GM12878 (cell line): ENCODE data around the gene IP6K3. TPM values are rescaled to one million over a fixed set of nuclear protein-coding genes. Genes with fewer than 3 reads are reported as not detected.
A peak's percentile ranks its signal among the peaks of the same experiment; 100 is the strongest.

ENCODE experiments used
- ATF3 ChIP-seq: IDR thresholded peaks from 2 replicates; pipeline ENCODE4 v1.6.1; 2011; ENCODE audit warnings: low read depth, mild to moderate bottlenecking, low read length, moderate library complexity, borderline replicate concordance; ENCODE audit errors: extremely low read depth
- CREB1 ChIP-seq: IDR thresholded peaks from 2 replicates; pipeline ENCODE4 v1.6.1; 2012; ENCODE audit warnings: low read depth, mild to moderate bottlenecking, inconsistent platforms
- EGR1 ChIP-seq, 2 experiments: IDR thresholded peaks; 1 replicate in 1 of 2; 2 replicates in 1 of 2; pipeline ENCODE4 v1.6.1; 2011 to 2012; ENCODE audit warnings: low read depth in 2 of 2, low read length in 2 of 2, borderline replicate concordance in 1 of 2, mild to moderate bottlenecking in 1 of 2, moderate library complexity in 1 of 2
- ESRRA ChIP-seq: IDR thresholded peaks from 2 replicates; pipeline ENCODE4 v1.6.1; 2012; ENCODE audit warnings: mild to moderate bottlenecking, low read length, improper control_type of control experiment
- FOXM1 ChIP-seq: IDR thresholded peaks from 2 replicates; pipeline ENCODE4 v1.6.1; 2012; ENCODE audit warnings: low read depth, mild to moderate bottlenecking, inconsistent platforms, low read length, moderate library complexity
- MXI1 ChIP-seq: fragments of 150-350 bp; IDR thresholded peaks from 2 replicates; pipeline ENCODE4 v1.6.1; 2011; ENCODE audit warnings: low read depth, mild to moderate bottlenecking, inconsistent platforms, low read length, improper control_type of control experiment
- MYB ChIP-seq: fragments of 150-350 bp; IDR thresholded peaks from 2 replicates; pipeline ENCODE4 v1.6.1; 2014; ENCODE audit warnings: mild to moderate bottlenecking, low read depth, low read length, borderline replicate concordance
- MYC ChIP-seq: IDR thresholded peaks from 2 replicates; pipeline ENCODE4 v1.6.1; 2011; ENCODE audit warnings: mild to moderate bottlenecking, low read length, moderate library complexity, inconsistent platforms; ENCODE audit not compliant: insufficient read depth, insufficient replicate concordance, insufficient read length, severe bottlenecking
- RB1 ChIP-seq: fragments of 450-650 bp; formaldehyde crosslinking; IDR thresholded peaks from 2 replicates; pipeline ENCODE4 v1.6.1; 2017; ENCODE audit warnings: mild to moderate bottlenecking, borderline replicate concordance
- RELA ChIP-seq: fragments of 450-650 bp; IDR thresholded peaks from 2 replicates; pipeline ENCODE4 v1.8.0; 2014; ENCODE audit warnings: borderline replicate concordance; ENCODE audit not compliant: partially characterized antibody
- RELB ChIP-seq: fragments of 450-650 bp; IDR thresholded peaks from 2 replicates; pipeline ENCODE4 v1.6.1; 2017; ENCODE audit warnings: low read depth, mild to moderate bottlenecking, moderate library complexity
- SIN3A ChIP-seq: IDR thresholded peaks from 2 replicates; pipeline ENCODE4 v1.6.1; 2012; ENCODE audit warnings: low read depth, low read length, improper control_type of control experiment
- SRF ChIP-seq, 2 experiments: IDR thresholded peaks; 2 replicates each; pipeline ENCODE4 v1.6.1; 2011; ENCODE audit warnings: low read depth in 2 of 2, low read length in 2 of 2, mild to moderate bottlenecking in 1 of 2, moderate library complexity in 1 of 2
- ZBED1 ChIP-seq: IDR thresholded peaks from 2 replicates; pipeline ENCODE4 v1.6.1; 2016; ENCODE audit warnings: borderline replicate concordance
- ZBTB33 ChIP-seq: fragments of 450-650 bp; IDR thresholded peaks from 2 replicates; pipeline ENCODE4 v1.6.1; 2017; ENCODE audit warnings: mild to moderate bottlenecking
- ZBTB40 ChIP-seq: fragments of 450-650 bp; IDR thresholded peaks from 2 replicates; pipeline ENCODE4 v1.6.1; 2016; ENCODE audit warnings: mild to moderate bottlenecking, moderate library complexity, borderline replicate concordance
- polyA plus RNA-seq, 11 experiments: library from polyadenylated mRNA; depleted of rRNA in 4 of 11; unstranded in 6 of 11; stranded (reverse) in 5 of 11; fragments of >200 nt; fragmentation: Nextera tagmentation in 4 of 11; fragmentation: Illumina TruSeq in 1 of 11; extraction: Ambion mirVana in 4 of 11; extraction: Trizol in 1 of 11; gene quantifications; 1 replicate in 1 of 11; 2 replicates in 10 of 11; pipeline versions ENCODE4 v1.2.1 to v1.2.3, GENCODE V29; 2011 to 2016; ENCODE audit warnings: inconsistent platforms in 2 of 11, missing spikeins in 2 of 11, low read depth in 1 of 11
- total RNA-seq, 4 experiments: library from RNA; depleted of rRNA in 3 of 4; stranded (reverse); fragments of >200 nt in 3 of 4; fragmentation: Illumina TruSeq in 1 of 4; extraction: Trizol in 1 of 4; gene quantifications; 2 replicates each; pipeline versions ENCODE4 v1.2.1 to v1.2.3, GENCODE V29; 2013 to 2021

Gene IP6K3
- total and polyA plus RNA-seq, 10 of the 15 experiments (the other 5 are each of a cell fraction or from before 2014, with no cell fraction given) = 0.02 to 0.15 (median 0.09) TPM; not detected in 7

GRCh38 chr6:33788694-33789549, 42.2 kb upstream of the IP6K3 start, which contains the start of gene LEMD2 (continued):
- TF ChIP-seq RELB (peak; percentile 56; the same call in 1 of the 2 replicates), MXI1 (peak; percentile 57; the same call in 1 of the 2 replicates), MYB (no peak), FOXM1 (no peak), ZBTB40 (peak; percentile 55; the same call in 1 of the 2 replicates), ATF3 (no peak), EGR1 (IDR thresholded peaks at IDR 0.05; ENCODE audit: borderline replicate concordance in 1 of 2, low read depth in 2 of 2, low read length in 2 of 2) (no peak), SRF (IDR thresholded peaks at IDR 0.05; ENCODE audit: low read depth in 2 of 2, low read length in 2 of 2) (0 out of 4 replicates have a peak, but pooled peaks of 1 of the 2 experiments have one; percentile 0), CREB1 (peak; percentile 84), RB1 (peak; percentile 88; the same call in 1 of the 2 replicates), ESRRA (peak; percentile 81; the same call in 1 of the 2 replicates), ZBTB33 (no peak), ZBED1 (no peak), RELA (peak; percentile 99), MYC (no peak), SIN3A (no peak)
